Mucosa of stomach (tissue), 1 donor: Measurements from ENCODE around the gene KCND3.

ENCODE experiments used
- H3K27me3 ChIP-seq: one replicate; pipeline ENCODE4 v1.7.0; 2013; ENCODE audit warnings: mild to moderate bottlenecking, low read length; ENCODE audit not compliant: control insufficient read depth, insufficient read depth
- H3K36me3 ChIP-seq: one replicate; pipeline ENCODE4 v1.7.0; 2013; ENCODE audit warnings: low read length; ENCODE audit not compliant: control insufficient read depth, insufficient read depth
- H3K4me1 ChIP-seq: one replicate; pipeline ENCODE4 v1.7.0; 2013; ENCODE audit warnings: mild to moderate bottlenecking, low read length; ENCODE audit not compliant: control insufficient read depth, insufficient read depth
- H3K4me3 ChIP-seq: one replicate; pipeline ENCODE4 v1.7.0; 2013; ENCODE audit warnings: low read length
- H3K9ac ChIP-seq: one replicate; pipeline ENCODE4 v1.7.0; 2013; ENCODE audit warnings: mild to moderate bottlenecking, low read length, moderate library complexity
- H3K9me3 ChIP-seq: one replicate; pipeline ENCODE4 v1.7.0; 2013; ENCODE audit warnings: mild to moderate bottlenecking, low read length, moderate library complexity; ENCODE audit not compliant: control insufficient read depth
- donor health status: Pancreatic carcinoma.

Gene KCND3

GRCh38 chr1:111847466-111847865 is 142.0 kb downstream of the KCND3 start:
- no peaks in the 10 kb centered on the region for H3K4me1 ChIP-seq
- no peaks in the 10 kb centered on the region for H3K27me3 ChIP-seq
- H3K4me3 ChIP-seq: no peak overlapping the region
- H3K36me3 ChIP-seq: no peaks in the 10 kb centered on the region
- H3K9me3 ChIP-seq: no peaks in the 10 kb centered on the region
- no peak overlapping the region for H3K9ac ChIP-seq

- Histone ChIP-seq H3K9ac (no peak overlapping the region), H3K9me3 (no peaks in the 10 kb centered on the region), H3K4me3 (no peak overlapping the region), H3K27me3 (no peaks in the 10 kb centered on the region), H3K4me1 (no peaks in the 10 kb centered on the region), H3K36me3 (no peaks in the 10 kb centered on the region)
These were observed 142.6 kb downstream of the KCND3 start for GRCh38 chr1:111846842-111847241.

GRCh38 chr1:111843177-111843576 is 146.3 kb downstream of the KCND3 start:
- no peaks in the 10 kb centered on the region for H3K4me1 ChIP-seq
- H3K4me3 ChIP-seq: no peak overlapping the region
- H3K27me3 ChIP-seq: no peaks in the 10 kb centered on the region
- no peaks in the 10 kb centered on the region for H3K36me3 ChIP-seq
- no peaks in the 10 kb centered on the region for H3K9me3 ChIP-seq
- H3K9ac ChIP-seq: no peak overlapping the region

GRCh38 chr1:111842411-111842810 is 147.1 kb downstream of the KCND3 start:
- H3K27me3 ChIP-seq: no peaks in the 10 kb centered on the region
- H3K4me1 ChIP-seq: no peaks in the 10 kb centered on the region
- H3K9ac ChIP-seq: no peak overlapping the region
- H3K9me3 ChIP-seq: no peaks in the 10 kb centered on the region
- no peak overlapping the region for H3K4me3 ChIP-seq
- no peaks in the 10 kb centered on the region for H3K36me3 ChIP-seq

GRCh38 chr1:111841746-111842145 is 147.7 kb downstream of the KCND3 start:
- Histone ChIP-seq H3K9ac (no peak overlapping the region), H3K9me3 (no peaks in the 10 kb centered on the region), H3K36me3 (no peaks in the 10 kb centered on the region), H3K4me1 (no peaks in the 10 kb centered on the region), H3K4me3 (no peak overlapping the region), H3K27me3 (no peaks in the 10 kb centered on the region)

GRCh38 chr1:111841189-111841588 is 148.3 kb downstream of the KCND3 start:
- H3K4me1 ChIP-seq: no peaks in the 10 kb centered on the region
- H3K9ac ChIP-seq: no peak overlapping the region
- H3K36me3 ChIP-seq: no peaks in the 10 kb centered on the region

GRCh38 chr1:111837393-111837792 is 152.1 kb downstream of the KCND3 start:
- Histone ChIP-seq H3K36me3 (no peaks in the 10 kb centered on the region), H3K4me1 (no peaks in the 10 kb centered on the region), H3K27me3 (no peaks in the 10 kb centered on the region), H3K9me3 (no peaks in the 10 kb centered on the region), H3K4me3 (no peak overlapping the region), H3K9ac (no peak overlapping the region)

More at GRCh38 chr1:111841189-111841588, 148.3 kb downstream of the KCND3 start:
- Histone ChIP-seq H3K27me3 (no peaks in the 10 kb centered on the region), H3K9me3 (no peaks in the 10 kb centered on the region), H3K4me3 (no peak overlapping the region)

- Histone ChIP-seq H3K4me1 (no peaks in the 10 kb centered on the region), H3K27me3 (no peaks in the 10 kb centered on the region), H3K9me3 (no peaks in the 10 kb centered on the region), H3K4me3 (no peak overlapping the region), H3K36me3 (no peaks in the 10 kb centered on the region), H3K9ac (no peak overlapping the region)
These were observed 153.4 kb downstream of the KCND3 start for GRCh38 chr1:111836111-111836510.

GRCh38 chr1:111835514-111835913 is 154.0 kb downstream of the KCND3 start:
- no peaks in the 10 kb centered on the region for H3K4me1 ChIP-seq

GRCh38 chr1:111834956-111835355 is 154.5 kb downstream of the KCND3 start:
- Histone ChIP-seq H3K9me3 (no peaks in the 10 kb centered on the region), H3K4me1 (no peaks in the 10 kb centered on the region), H3K9ac (no peak overlapping the region), H3K4me3 (no peak overlapping the region), H3K36me3 (no peaks in the 10 kb centered on the region), H3K27me3 (no peaks in the 10 kb centered on the region)

More at GRCh38 chr1:111835514-111835913, 154.0 kb downstream of the KCND3 start:
- no peaks in the 10 kb centered on the region for H3K9me3 ChIP-seq
- H3K4me3 ChIP-seq: no peak overlapping the region
- no peaks in the 10 kb centered on the region for H3K36me3 ChIP-seq
- H3K9ac ChIP-seq: no peak overlapping the region
- no peaks in the 10 kb centered on the region for H3K27me3 ChIP-seq

- no peak overlapping the region for H3K4me3 ChIP-seq
- no peaks in the 10 kb centered on the region for H3K9me3 ChIP-seq
- no peaks in the 10 kb centered on the region for H3K27me3 ChIP-seq
- H3K4me1 ChIP-seq: no peaks in the 10 kb centered on the region
- no peak overlapping the region for H3K9ac ChIP-seq
- no peaks in the 10 kb centered on the region for H3K36me3 ChIP-seq
These were observed 156.1 kb downstream of the KCND3 start for GRCh38 chr1:111833334-111833733.

GRCh38 chr1:111832521-111833155 is 156.8 kb downstream of the KCND3 start:
- no peaks in the 10 kb centered on the region for H3K27me3 ChIP-seq
- no peaks in the 10 kb centered on the region for H3K36me3 ChIP-seq
- H3K4me1 ChIP-seq: no peaks in the 10 kb centered on the region
- H3K9me3 ChIP-seq: no peaks in the 10 kb centered on the region
- H3K9ac ChIP-seq: no peak overlapping the region
- no peak overlapping the region for H3K4me3 ChIP-seq

GRCh38 chr1:111831153-111831552 is 158.3 kb downstream of the KCND3 start:
- Histone ChIP-seq H3K9me3 (no peaks in the 10 kb centered on the region), H3K27me3 (no peaks in the 10 kb centered on the region), H3K36me3 (no peaks in the 10 kb centered on the region), H3K4me3 (no peak overlapping the region), H3K4me1 (no peaks in the 10 kb centered on the region), H3K9ac (no peak overlapping the region)
